Measurements from ENCODE around the gene TRAP1.
"Not testable (repeated sequence)": the region's sequence is repeated elsewhere in the genome, so short reads cannot be mapped to it uniquely, and the experiment has no call there.

Gene TRAP1

GRCh38 chr16:3673676-3674377 is 43.5 kb downstream of the TRAP1 start:
- DNase-seq (ENCODE audit: low spot score), result no peak

GRCh38 chr16:3673201-3673600 is 44.1 kb downstream of the TRAP1 start:
- DNase-seq (ENCODE audit: low spot score), result no peak

GRCh38 chr16:3672571-3673041 is 44.7 kb downstream of the TRAP1 start:
- no peak for DNase-seq (ENCODE audit: low spot score)

DNA sequence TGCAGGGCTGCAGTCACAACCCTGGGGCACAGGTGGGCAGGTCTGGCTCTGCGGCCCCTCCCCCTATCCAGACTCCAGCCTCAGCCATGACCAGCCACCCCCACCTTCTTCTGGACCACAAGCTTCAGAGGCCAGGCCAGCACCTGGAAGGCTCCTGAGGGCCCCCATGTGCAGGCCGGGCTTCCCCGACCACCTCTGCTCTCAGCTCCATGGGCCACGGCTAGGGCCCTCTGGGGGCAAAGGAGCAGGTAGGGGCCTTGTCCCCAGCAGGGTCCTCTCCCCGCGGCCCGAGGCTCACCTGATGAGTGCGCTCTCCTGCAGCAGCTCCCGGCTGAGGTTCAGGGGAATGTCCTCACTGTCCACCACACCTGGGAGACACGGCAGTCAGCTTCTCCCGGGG is 45.9 kb downstream of the TRAP1 start:
- DNase-seq (ENCODE audit: low spot score), result no peak

DNA sequence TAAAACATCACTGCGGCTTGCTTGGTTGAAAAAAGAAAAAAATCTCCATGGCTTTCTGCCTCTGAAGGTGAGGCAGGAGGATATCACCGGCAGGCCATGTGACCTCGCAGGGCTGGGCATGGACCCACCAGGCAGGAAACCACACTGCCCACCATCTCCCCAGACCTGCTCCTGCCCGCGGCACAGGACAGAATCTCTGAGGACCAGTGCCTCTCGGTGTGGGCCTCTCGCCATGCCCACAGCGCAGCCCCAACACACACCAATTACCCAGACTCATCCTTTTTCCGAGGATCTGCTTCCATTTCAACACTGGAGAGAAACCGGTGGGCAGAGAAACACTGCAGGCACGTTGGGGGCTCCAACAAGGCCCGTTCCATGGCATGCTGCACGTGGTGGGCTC is 46.6 kb downstream of the TRAP1 start:
- DNase-seq (ENCODE audit: low spot score), result no peak

DNA sequence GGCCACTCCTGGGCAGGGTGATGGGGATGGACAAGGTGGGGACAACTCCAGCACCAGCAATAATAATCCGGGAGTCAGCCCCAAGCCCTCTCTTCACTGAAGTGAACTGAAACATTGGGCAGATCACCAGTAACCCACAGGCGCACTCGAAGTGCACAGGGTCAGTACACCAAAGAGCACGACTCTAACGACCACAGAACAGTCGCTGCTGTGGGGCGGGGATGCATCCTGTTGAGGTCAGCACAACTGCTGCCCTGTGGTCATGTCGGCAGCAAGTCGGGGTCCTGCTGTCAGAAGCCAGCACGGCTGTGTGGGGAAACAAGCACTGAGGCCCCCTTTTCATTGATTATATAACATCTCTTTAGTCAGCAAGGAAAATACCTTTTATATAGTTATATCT is 48.2 kb downstream of the TRAP1 start:
- no peak for DNase-seq (ENCODE audit: low spot score)

- no peak for DNase-seq (ENCODE audit: low spot score)
Measured at GRCh38 chr16:3668626-3669025, 48.7 kb downstream of the TRAP1 start.

GRCh38 chr16:3665508-3665907 is 51.8 kb downstream of the TRAP1 start:
- no peak for DNase-seq (ENCODE audit: low spot score)

- DNase-seq (ENCODE audit: low spot score), result no peak
Measured at GRCh38 chr16:3664187-3664896, 53.0 kb downstream of the TRAP1 start.

- no peak for DNase-seq (ENCODE audit: low spot score)
Measured at GRCh38 chr16:3662601-3663000, 54.7 kb downstream of the TRAP1 start.

- no peak for DNase-seq (ENCODE audit: low spot score)
Measured at GRCh38 chr16:3661922-3662321, 55.4 kb downstream of the TRAP1 start.

- no peak for DNase-seq (ENCODE audit: low spot score)
Measured at GRCh38 chr16:3661311-3661710, 56.0 kb downstream of the TRAP1 start.

- DNase-seq (ENCODE audit: low spot score), result no peak
Measured at GRCh38 chr16:3659251-3659650, 58.1 kb downstream of the TRAP1 start.

- no peak for DNase-seq (ENCODE audit: low spot score)
Measured at GRCh38 chr16:3656491-3657468, 60.5 kb downstream of the TRAP1 start.

- not testable (repeated sequence) for DNase-seq (ENCODE audit: low spot score)
Measured at GRCh38 chr16:3656160-3656490, 61.2 kb downstream of the TRAP1 start.

DNA sequence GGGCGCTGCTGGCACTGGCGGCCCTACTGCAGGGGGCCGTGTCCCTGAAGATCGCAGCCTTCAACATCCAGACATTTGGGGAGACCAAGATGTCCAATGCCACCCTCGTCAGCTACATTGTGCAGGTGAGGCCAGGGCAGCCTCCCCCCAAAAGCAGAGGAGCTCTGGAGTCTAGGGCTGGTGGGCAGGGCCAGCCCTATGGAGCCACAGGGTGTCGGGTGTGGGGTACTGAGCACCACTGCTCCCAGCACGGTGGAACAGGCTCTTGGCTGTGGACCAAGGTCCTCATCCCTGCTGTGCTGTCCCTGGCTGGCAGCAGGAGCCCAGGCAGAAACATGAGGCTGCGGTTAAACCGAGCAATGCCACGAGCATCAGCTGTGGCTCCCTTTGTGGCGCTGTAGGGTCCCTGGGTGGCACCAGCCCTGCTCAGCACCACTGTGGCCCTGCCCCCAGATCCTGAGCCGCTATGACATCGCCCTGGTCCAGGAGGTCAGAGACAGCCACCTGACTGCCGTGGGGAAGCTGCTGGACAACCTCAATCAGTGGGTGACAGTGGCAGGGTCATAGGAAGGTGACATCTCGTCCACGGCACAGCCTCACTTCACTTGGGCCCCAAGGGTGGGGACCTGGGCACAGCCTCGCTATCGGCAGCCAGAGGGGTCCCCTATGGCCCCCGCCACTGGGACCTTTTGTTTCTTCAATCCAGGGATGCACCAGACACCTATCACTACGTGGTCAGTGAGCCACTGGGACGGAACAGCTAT is 61.7 kb downstream of the TRAP1 start:
- DNase-seq (ENCODE audit: low spot score), result no peak

GRCh38 chr16:3655030-3655395 is 62.3 kb downstream of the TRAP1 start:
- DNase-seq (ENCODE audit: low spot score), result no peak

DNA sequence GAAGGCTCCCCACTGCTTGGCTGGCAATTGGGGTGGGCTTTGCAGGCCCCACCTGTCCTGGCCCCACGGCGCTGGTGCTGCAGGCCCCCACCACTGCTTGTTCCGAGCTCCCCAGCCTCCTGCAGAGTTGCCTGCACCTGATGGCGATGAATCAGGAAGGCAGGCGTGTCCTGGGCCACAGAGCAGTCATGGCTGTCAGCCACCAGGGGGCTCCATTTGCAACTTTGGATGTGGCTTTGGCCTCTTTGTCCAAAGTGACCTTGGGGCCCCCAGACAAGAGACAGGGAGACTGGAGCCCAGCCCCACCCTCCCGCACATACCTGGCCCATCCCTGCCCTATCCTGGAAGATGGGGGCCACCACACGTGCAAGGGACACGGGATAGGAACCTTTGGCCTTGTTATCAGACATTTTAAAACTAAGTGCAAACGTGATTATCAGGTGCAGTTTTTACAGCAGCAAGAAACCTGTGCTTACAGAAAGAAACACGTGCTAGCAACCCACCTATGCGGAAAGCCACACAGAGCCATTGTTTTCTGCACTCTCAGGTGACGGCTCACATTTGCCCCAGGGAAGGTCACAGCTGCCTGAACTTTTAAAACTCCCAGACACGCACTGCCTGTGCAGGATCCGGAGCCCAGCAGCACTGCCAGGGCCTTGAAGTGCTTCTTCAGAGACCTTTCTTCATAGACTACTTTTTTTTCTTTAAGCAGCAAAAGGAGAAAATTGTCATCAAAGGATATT is 62.9 kb downstream of the TRAP1 start, which contains the start of gene DNASE1:
Gene DNASE1 (plus strand): TSS at position 443 of the 743 bp plus-strand sequence. CDS start 683 bp downstream, outside the sequence.
- DNase-seq (ENCODE audit: low spot score), result peak; percentile 29

- DNase-seq (ENCODE audit: low spot score), result no peak
Measured at GRCh38 chr16:3652373-3653195, 64.7 kb downstream of the TRAP1 start.
